ENCODE measurements around the gene TARS1.

DNA sequence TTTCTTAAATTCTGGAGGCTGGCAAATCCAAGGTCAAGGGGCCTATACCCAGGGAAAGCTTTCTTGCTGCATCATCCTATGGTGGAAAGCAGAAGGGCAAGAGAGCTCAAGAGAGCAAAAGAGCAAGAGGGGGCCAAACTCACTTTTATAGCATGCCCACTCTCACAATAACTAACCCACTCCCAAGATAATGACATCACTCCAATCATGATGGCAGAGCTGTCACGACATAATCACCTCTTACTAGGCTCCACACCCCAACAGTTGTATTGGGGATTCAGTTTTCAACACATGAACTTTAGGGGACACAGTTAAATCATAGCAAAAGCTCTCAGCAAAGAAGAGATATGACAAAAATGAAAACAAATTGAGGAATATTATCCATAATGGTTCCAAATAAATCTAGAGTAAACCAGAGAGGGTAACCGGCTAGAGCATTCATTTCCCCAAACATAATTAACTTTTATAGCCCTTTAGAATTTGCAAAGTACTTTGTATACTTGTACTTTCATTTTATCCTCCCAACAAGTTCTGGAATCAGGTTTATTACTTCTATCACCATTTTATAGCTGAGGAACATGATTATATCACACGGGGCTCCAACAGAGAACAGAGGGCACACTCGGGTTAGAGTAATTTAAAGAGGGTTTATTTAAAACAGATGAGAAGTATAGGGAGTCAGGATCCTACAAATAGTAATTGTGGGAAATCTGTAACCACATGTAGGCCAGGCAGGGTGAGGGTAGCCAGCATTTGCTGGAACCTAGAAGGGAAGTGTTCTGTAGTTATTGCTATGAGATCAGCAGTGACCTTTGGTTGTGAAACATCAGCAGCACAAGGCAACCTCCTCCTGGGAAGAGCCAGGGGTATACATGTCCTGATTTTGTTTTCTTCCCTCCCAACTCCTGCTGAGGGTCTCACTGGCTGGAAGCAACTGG, 7.2 kb upstream of the TARS1 start:
- TF ChIP-seq, protein P1, sequence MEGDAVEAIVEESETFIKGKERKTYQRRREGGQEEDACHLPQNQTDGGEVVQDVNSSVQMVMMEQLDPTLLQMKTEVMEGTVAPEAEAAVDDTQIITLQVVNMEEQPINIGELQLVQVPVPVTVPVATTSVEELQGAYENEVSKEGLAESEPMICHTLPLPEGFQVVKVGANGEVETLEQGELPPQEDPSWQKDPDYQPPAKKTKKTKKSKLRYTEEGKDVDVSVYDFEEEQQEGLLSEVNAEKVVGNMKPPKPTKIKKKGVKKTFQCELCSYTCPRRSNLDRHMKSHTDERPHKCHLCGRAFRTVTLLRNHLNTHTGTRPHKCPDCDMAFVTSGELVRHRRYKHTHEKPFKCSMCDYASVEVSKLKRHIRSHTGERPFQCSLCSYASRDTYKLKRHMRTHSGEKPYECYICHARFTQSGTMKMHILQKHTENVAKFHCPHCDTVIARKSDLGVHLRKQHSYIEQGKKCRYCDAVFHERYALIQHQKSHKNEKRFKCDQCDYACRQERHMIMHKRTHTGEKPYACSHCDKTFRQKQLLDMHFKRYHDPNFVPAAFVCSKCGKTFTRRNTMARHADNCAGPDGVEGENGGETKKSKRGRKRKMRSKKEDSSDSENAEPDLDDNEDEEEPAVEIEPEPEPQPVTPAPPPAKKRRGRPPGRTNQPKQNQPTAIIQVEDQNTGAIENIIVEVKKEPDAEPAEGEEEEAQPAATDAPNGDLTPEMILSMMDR (IDR thresholded peaks at IDR 0.05 in 4 of 5, conservative IDR thresholded peaks at IDR 0.05 in 1 of 5), result no peak
- no peak for TF ChIP-seq POLR2A (IDR thresholded peaks at IDR 0.05)

All from gastrocnemius medialis (tissue), 4 donors.